Thyroid gland (tissue), 4 donors: ENCODE measurements around the gene PPP3CA.
"Not testable (repeated sequence)": the region's sequence is repeated elsewhere in the genome, so short reads cannot be mapped to it uniquely, and the experiment has no call there.

Source experiments
- CTCF ChIP-seq, 6 experiments: fragments of 200-600 bp in 3 of 6; fragments of 450-650 bp in 3 of 6; sonication (generic) in 3 of 6; IDR thresholded peaks; one replicate each; pipeline ENCODE4 v1.5.1; 2016 to 2019; ENCODE audit warnings: antibody characterized with exemption in 6 of 6, mild to moderate bottlenecking in 2 of 6, inconsistent platforms in 1 of 6, moderate library complexity in 1 of 6
- POLR2A ChIP-seq, 2 donors: fragments of 450-650 bp; IDR thresholded peaks; one replicate each; pipeline ENCODE4 v1.6.1; 2017; ENCODE audit warnings: antibody characterized with exemption in 2 of 2, mild to moderate bottlenecking in 2 of 2, moderate library complexity in 1 of 2

GRCh38 chr4:101234141-101234540 is 113.2 kb downstream of the PPP3CA start:
- TF ChIP-seq CTCF, POLR2A (IDR thresholded peaks at IDR 0.05): not testable (repeated sequence)
